Activated CD4-positive, alpha-beta T cell treated with anti-CD3 and anti-CD28 coated beads for 4 hours (primary cell): ENCODE measurements around the gene TMEM131.
A peak's percentile ranks its signal among the peaks of the same experiment; 100 is the strongest.

ENCODE experiments used
- DNase-seq, 2 donors: peaks; one replicate each; pipeline ENCODE4 v3.0.0-alpha.2; 2020

TMEM131 gene

DNA sequence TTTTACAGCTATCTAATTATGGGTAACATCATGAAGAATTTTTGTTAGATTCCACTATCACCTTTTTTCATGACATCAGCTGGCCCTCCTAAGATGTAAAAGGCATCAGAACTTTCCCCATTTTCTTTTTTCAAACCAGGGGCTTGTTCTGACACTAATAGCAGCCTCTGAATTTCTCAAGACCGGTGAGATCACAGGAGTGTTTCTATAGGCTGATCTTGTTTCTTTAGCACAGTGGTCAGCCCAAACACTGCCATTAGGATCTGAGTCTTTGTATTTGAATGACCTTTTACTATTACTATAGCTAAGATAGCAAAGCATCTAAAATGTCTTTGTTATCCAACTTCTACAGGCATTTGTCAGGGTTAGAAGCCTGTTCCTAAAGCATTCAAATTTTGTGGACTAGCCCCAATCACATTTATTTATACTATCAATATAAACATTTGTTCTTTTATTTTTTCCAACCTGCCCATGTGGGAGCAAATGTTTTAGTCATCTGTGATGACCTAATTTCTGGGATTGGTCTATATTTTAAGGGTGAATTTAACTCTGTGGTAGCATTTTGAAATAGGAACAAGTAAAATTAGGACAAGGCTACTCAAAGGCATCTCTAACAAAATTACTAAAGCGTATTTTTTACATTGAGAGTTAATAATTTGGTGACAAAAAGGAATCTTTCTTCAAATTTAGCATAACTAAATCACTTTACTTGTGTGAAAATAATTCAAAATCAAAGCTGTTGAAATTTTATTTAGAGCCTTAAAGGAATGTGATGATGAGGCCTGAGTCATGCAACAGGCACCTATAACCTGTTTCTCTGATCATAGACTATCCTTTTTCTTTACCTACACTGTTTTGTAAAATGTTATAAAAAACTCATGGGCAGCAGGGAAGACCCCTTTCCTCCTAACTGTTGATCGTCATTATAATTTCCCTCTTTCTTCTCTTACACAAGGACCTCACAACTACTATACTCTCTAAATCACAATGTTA lies 243.1 kb downstream of the TMEM131 start:
- no peak for DNase-seq

DNA sequence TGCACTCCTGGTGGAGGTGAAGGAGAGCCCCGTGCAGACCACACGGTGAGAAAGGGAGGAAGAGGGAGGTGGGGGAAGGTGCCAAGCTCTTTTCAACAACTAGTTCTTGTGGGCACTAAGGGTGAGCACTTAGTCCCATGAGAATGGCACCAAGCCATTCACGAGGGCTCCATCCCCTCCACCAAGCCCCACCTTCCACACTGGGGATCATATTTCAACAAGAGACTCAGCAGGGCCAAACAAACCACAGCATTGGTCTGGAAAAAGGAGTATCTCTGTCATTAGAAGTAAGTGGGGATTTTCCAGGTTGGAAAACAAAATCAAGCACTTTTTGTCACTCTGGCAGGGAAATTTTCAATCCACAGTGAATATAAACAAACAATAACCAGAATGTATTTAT lies 244.0 kb downstream of the TMEM131 start:
- DNase-seq, result no peak

DNA sequence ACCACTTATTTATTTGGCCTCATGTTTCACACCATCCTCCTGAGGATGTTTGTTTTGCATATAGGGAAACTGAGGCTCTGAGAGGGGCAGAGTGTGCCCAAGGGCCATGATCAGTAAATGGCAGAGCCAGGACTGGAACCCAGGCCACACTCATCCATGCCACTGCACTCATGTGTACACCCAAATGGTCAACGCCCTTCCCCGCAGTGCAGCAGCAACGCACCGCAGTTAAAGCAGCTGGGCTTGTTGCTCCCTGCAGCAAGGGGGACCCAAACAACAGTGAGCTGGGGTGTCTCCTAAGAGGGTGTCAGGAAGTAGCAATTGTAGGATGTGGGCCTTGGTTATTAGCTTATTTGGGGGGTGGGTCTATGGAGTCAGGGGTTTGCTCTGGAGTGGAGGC lies 245.7 kb downstream of the TMEM131 start:
- no peak for DNase-seq

DNA sequence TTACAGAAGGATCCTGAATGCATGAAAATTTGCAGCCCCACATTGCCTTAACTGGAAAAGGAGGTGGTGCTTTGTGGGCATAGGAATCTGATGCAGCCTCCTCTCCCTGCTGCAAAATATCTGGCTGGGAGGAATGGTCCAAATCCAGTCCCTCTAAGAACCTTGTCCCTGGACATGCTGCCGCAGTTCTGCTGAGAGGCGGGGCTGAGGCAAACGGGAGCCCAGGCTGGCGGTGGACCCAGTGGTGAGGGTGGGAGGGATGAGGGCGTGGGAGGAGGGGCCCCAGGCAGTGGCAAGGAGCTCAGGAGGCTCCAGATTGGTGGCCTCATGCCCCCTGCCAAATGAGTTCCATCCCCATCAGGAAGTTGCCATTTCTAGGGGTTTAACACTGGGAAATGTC lies 246.2 kb downstream of the TMEM131 start:
- no peak for DNase-seq

DNA sequence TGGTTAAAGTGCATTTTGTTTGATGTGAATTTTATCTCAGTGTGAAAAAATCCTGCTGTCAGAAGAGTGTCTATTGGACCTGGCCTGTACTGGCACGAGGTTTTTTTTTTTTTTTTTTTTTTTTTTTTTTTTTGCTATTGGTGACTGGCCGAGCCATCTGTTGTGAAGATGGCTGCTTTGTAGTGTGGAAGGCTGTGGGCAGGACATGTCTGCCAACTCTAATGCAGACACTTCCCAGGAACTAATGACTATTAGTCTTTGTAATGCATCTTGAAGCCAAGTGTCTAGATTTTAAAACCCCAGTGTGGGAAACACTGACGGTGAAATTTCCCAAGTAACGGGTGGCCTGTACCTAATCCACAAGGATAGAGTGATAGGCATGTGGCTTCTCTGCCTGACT lies 248.0 kb downstream of the TMEM131 start:
- no peak for DNase-seq

DNA sequence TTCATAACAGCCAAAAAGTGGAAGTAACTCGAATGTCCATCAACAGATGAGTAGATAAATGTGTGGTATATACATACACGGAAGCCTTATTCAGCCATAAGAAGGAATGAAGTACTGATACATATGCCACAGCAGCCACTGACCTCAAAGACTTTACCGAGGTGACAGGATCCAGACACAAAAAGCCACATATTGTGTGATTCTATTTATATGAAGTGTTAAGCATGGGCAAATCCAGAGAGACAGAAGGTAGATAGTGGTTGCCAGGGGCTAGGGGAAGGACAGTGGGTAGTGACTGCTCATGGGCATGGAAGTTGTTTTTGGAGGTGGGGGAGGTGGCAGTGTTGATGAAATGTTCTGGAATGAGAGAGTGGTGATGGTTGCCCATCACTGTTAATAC lies 248.5 kb downstream of the TMEM131 start:
- DNase-seq, result no peak

DNA sequence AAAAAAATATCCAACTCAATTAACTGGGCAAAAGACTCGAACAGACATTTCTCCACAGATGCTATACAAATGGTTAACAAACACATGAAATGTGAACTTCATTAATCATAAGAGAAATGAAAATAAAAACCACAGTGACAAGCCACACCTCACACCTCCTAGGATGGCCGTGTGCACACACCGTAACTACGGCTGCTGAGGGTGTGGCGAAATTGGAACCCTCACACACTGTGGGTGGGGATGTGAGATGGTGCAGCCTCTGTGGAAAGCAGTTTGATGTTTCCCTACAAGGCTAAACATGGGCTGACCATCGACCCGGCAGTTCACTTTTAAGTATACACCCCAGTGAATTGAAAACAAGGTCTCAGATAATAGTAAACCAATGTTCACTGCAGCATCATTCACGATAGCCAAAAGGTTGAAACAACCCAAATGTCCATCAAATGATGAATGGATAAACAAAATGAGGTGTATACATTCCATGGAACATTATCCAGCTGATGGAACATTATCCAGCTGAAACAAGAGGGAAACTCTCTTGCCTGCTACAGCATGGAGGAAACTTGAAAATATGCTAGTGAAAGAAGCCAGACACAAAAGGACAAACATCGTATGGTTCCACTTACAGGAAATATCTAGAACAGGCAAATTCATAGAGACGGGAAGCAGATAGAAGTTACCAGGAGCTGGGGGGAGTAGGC lies 250.1 kb downstream of the TMEM131 start:
- peak in 1 of 2 donors; percentile 29 for DNase-seq

DNA sequence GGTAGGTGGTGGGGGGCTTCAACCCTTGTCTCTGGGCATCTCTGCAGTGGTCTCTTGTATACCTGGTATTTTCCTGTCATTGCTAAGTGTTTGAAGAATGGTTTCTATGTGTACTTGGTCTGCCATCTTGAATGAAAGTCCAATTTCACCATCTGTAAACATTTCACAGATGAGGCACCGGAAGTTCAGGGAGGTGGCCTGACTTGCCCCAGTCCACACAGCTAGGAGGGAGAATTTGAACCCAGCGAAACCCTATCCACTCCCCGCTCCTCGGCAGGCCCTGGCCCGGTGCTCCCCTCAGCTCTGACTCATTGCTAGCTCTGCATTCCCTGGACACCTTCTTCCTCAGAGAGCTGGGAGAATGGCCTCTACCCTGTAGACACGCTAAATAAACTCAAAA lies 251.8 kb downstream of the TMEM131 start:
- no peak for DNase-seq

DNA sequence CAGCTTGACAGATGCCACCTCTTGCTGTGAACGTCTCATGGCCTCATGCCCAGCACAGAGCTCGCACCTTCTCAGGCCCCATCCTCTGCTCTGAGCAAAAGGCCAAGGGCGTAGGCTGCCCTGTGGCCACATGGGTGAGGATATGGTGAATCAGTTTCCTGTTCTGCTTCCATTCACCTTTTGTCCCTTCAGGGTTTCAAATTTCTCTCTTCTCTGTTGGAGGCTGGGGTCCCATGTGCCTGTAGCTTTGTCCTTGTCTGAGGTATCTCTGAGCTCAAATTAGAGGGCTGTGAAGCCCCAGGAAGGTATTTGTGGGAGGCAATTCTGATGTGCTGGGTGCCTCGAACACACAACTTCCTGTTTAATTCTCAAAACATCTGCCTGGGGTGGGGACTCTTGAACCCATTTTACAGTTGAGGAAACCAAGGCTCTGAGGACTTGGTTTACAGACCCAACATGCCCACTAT lies 253.3 kb downstream of the TMEM131 start:
- DNase-seq, result no peak

DNA sequence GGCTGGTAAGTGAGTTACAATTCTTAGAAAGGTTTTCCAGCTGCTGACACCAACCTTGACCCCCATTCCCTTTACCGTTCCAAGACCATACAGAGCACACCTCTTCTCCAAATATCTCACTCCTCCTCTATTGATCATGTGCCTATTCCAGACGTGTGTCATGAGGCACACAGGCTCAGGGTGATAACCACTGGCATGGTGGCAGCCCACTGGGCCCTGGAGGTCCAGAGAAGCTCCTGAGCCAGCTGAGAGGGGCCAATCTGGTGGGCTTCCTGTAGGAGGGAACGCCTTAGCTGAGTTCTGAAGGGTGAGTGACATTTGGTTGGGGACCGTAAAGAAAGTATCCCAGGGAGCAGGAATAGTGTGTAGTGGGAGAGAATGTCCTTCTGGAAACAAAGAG lies 254.1 kb downstream of the TMEM131 start:
- no peak for DNase-seq

DNA sequence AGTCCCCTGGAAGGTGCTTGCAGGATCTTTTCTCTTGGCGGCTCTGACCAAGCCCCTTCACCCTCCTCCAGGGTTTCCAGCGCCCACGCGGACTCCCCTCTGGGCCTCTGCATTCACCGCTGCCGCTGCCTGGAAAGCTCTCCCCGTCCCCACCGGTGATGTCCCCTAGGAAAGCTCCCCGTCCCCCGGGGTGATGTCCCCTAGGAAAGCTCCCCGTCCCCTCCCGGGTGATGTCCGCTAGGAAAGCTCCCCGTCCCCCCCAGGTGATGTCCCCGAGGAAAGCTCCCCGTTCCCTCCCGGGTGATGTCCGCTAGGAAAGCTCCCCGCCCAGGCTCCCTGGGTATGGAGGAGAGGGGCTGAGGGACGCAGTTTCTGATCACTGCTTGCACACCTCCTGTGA lies 254.5 kb downstream of the TMEM131 start:
- DNase-seq, result no peak

DNA sequence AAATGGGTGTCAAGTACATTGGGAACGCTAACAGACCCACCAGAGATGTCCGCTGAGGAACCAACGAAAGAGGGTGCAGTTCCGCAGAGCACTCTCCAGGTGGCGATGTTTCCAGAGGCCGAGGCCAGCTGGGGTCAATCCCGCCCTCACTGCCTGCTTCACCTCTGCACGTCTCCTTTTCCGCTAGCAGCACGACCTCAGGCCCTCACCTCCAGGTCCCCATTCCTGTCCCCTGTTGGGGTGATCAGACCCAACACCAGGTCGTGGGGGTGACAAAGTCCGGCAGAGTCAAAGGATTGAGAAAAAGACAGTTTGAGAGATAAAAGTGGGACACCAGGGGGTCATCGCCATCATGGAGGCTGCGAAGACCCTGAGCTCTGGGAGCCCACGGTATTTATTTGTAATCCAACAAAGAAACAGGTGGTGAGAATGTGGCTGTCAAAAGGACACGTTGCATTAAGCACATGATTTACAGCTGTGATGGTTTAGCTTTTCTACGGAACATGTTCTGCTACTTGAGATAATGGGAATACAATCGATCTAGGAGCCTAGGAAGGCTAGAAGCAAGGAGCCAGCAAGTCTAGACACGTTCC lies 255.1 kb downstream of the TMEM131 start:
- peak in 1 of 2 donors; percentile 37 for DNase-seq

DNA sequence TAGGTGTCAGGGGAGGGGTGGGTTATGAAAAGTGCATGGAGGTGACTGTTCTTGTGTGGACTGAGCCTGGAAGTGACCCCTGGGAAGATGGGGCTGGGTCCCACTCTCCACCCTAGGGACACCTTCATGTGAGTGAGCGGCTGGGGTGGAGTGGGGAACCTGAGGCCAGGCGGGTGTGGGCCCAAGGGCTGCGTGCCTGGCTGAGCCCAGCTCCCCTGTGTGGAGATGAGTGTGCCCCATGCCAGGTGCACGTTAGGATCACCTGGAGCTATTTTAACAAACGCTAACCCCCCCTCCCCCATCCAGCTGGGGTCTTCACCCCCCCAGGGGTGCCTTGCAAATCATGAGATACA lies 255.9 kb downstream of the TMEM131 start:
- DNase-seq, result no peak

DNA sequence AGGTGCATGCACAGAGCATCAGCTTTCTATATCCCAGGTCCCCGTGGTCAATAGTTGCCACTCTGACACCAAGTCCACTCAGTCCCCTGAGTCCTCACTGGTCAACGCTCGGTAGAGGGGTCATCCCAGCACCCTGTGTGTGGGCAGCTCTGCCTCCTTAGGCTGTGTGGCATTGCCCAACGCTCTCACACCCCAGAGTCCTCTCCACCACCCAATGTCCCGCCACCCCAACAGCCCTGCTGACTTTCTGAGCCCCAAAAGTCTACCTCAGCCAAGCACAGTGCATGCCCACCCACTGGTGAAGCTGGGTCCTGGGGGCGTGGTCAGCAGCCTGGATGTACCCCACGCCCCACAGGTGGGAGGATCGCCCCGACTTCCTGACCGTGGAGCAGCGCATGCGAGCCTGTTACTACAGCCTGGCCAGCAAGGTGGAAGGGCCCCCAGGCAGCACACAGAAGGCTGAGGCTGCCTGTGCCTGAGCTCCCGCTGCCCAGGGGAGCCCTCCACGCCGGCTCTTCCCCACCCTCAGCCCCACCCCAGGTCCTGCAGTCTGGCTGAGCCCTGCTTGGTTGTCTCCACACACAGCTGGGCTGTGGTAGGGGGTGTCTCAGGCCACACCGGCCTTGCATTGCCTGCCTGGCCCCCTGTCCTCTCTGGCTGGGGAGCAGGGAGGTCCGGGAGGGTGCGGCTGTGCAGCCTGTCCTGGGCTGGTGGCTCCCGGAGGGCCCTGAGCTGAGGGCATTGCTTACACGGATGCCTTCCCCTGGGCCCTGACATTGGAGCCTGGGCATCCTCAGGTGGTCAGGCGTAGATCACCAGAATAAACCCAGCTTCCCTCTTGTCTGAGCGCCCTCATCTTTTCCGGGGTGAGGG lies 256.5 kb downstream of the TMEM131 start:
- DNase-seq, result no peak

DNA sequence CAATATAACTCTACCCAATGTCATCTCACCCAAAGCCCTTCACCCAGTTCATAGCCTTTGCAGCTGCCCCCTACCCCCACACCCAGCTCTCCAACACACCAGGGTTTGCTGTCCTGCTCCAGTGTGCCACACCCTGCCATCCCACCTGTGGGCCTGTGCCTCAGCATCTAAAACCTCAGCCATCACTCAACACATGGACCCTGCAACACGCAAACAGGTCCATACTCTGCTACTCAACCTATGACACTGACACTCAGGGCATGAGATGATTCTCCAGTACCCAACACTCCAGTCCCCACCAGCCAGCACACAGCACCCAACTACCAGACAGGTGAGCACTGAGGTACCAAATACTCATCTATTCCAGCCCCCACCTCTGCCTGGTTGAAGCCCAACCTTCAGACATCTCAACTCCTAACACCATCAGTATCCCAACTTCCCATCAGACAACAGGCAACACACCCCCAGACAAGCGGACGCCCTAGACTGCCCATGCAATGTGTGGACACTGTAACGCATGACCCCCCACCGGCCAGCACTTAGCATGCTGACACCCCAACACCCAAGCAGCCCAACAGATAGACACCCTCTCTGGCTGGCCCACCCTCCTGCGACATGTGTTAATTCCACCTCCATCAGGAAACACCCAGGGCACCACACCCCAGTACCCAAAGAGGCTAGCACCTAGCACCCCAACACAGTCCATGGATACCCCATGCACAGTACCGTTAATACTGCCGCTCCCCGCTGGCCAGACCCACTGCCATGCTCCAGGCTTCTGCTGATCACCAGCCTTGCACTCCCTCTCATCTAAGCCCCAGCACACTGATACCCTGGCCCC lies 257.3 kb downstream of the TMEM131 start:
- no peak for DNase-seq

DNA sequence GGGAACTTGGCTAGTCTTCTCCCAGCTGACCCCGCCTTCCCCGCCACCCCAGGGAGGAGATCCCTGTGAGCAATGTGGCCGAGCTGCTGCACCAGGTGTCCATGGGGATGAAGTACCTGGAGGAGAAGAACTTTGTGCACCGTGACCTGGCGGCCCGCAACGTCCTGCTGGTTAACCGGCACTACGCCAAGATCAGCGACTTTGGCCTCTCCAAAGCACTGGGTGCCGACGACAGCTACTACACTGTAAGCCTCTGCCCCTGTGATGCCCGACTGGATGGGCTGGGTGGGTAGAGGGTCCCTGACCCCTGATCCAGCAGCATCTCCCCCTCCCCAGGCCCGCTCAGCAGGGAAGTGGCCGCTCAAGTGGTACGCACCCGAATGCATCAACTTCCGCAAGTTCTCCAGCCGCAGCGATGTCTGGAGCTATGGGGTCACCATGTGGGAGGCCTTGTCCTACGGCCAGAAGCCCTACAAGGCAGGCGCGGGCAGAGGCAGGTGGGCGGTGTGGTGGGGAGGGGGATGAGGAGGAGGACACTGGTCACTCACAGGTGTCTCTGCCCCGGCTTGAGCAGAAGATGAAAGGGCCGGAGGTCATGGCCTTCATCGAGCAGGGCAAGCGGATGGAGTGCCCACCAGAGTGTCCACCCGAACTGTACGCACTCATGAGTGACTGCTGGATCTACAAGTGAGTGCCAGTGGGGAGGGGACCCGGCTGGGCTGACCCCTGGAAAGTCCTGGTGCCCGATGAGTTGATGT lies 258.1 kb downstream of the TMEM131 start:
- DNase-seq, result no peak

DNA sequence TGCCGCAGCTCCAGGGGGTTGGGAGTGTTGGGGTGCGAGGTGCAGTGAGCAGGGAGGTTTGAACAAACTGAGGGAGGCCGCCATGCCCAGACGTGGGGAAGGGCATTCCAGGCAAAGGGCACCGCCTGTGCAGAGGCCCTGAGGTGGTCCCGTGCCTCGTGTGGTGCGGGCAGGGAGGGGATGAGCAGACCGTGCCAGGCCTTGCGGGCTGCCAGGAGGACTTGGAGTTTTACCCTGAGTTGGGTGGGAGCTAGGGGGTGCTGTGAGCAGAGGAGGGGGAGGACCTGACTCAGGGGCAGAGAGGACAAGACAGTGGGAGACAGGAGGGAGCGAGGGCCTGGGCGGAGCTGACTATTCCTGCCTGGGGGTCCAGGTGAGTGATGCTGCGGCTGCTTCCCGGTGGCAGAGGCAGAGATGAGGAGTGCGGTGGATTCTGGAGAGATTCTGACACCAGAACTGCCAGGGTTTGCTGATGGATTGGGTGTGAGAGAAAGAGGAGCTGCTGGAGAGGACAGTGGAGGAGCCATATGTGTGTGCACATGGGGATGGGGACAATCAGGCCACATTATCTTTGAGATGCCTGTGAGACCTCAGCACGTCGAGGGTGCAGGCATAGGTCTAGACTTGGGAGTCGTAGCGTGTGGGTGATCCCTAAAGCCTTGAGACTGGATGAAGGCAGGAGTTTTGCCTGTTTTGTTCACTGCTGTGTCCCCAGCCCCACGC lies 259.0 kb downstream of the TMEM131 start:
- no peak for DNase-seq

DNA sequence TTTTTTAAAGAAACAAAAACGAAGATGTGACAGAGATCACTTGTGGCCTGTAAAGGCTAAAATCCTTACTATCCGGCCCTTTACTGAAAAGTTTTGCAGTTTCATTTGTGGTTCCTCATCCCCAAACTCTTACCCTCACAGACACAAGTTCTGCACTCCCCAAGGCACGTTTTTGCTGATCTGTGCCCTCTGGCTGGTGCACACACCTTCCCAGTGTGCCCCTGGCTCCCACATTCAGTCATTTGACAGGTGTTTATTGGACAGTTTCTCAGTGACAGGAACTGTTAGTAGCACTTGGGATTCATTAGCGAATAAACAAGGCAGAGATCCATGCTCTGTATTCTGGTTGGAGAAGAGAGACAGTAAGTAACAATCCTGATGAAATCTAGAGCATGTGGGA lies 259.6 kb downstream of the TMEM131 start:
- DNase-seq, result no peak

DNA sequence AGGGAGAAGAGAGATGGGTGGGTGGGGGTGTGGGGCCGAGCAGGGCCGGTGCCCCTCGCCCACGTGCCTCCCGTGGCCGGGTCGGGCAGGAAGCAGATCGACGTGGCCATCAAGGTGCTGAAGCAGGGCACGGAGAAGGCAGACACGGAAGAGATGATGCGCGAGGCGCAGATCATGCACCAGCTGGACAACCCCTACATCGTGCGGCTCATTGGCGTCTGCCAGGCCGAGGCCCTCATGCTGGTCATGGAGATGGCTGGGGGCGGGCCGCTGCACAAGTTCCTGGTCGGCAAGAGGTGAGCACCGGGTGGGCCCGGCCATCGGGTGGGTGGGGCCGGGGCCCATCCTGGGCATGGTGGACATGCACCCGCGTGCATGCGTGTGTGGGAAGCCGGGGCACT lies 260.6 kb downstream of the TMEM131 start:
- no peak for DNase-seq
